Measurements from ENCODE around the gene RALGAPA2.

The RALGAPA2 gene

DNA sequence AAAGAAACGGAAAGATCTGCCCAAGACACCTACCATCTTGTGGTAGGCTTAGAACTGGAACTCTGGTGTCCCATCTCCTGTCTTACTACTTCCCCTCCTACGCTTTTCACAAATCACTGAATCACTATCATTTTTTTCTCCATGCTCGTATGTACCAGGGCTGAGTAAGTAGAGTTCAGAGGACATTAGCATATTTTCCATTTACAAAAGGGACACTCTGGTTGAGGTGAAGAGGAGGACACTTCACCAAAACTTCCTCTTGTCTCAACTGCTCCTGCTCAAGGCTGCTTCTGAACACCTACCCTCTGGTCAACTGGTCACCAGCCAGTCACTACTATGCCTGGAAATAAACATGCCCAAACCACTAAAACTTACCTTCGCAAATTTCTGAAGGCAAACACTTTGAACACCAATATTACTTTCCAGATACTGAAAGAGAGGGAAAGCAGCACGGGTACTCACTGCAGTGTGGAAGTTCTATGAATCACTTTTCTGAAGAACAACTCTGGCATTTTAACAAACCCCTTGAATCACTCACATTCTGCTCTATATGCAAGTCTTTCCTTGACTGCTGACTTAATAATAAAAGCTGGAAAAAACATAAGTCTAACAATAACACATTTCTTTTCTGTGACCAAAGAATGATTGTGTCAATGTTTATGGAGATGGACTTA, 221.2 kb downstream of the RALGAPA2 start:
- DNase-seq: no peak

GRCh38 chr20:20490673-20491072, 221.8 kb downstream of the RALGAPA2 start:
- no peak for DNase-seq

- no peak for DNase-seq
These were observed 222.6 kb downstream of the RALGAPA2 start for GRCh38 chr20:20489648-20490341.

GRCh38 chr20:20489054-20489453, 223.4 kb downstream of the RALGAPA2 start:
- DNase-seq: no peak

DNA sequence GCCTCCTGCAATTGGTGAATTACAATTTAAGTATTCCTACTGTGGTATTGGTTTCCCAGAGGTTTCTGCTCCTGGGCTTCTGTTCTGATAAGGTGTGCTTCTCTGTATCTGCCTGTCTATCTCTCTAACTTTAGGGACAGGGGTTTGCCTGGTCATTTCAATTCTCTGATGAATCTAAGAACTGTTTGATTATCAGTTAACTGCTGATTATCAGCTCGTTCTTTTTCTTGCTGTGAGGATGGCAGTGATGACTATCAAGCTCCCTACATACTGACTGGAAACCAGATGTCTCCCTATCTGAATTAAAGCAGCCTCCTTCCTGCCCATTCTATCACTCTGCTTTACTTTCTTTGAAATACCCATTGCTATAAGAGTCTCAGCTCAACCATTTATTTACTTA, 224.1 kb downstream of the RALGAPA2 start:
- no peak for DNase-seq

GRCh38 chr20:20487811-20488210, 224.6 kb downstream of the RALGAPA2 start:
- no peak for DNase-seq

DNA sequence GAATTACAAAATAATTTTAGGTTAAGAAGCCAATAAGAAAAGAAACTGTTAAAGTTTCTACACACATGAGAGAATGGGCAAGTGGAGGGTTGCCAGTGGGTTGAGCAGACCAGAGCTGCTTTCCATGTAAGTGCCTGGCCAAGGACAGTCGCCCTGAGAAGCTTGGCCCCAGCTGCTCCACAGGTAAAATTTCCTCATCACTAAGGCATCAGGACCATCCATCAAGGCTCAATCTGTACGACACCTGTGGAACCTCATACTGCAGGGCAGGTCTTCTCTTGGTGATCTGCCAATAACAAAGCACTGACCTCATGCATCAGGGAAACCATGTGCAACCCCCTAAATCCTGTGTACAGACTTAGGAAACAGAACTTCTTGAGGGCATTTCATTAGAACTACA, 229.1 kb downstream of the RALGAPA2 start:
- DNase-seq: no peak

GRCh38 chr20:20482453-20482852, 230.0 kb downstream of the RALGAPA2 start:
- DNase-seq: no peak

- DNase-seq: no peak
These were observed 231.8 kb downstream of the RALGAPA2 start for GRCh38 chr20:20480689-20481088.

DNA sequence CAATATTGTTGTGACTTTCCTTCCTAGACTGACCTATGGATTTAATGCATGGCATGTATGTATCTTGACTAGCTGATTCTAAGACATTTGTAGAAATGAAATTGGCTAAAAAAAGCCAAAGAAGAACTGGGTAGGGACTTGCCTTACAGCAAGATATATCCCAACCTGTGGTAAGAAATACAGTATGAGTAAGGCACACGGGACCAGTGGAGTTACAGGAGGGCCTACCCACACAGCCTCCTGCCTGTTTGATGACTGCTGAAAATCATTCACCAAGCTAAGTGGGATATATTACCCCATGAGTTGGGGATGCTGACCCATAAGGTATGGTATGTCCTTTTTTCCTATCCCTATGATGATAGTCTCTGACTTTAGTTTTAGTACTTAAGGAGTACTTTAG, 232.3 kb downstream of the RALGAPA2 start:
- DNase-seq: no peak

DNA sequence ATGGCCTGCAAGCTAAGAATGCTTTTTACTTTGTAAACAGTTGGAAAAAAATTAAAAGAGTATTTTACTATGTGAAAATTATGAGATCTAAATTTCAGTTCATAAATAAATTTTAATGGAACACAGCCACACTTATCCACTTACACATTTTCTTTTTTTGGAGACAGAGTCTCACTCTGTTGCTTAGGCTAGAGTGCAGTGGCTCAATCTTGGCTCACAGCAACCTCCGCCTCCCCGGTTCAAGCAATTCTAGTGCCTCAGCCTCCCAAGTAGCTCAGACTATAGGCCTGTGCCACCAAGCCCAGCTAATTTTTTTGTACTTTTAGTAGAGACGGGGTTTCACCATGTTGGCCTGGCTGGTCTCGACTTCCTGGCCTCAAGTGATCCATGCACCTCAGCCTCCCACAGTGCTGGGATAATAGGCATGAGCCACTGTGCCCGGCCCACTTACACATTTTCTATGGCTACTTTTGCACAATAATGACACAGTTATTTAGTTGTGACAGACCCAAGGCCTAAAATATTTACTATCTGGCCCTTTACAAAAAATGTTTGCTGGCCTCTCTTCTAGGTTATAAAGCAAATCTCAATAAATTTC, 234.9 kb downstream of the RALGAPA2 start:
- DNase-seq: no peak

DNA sequence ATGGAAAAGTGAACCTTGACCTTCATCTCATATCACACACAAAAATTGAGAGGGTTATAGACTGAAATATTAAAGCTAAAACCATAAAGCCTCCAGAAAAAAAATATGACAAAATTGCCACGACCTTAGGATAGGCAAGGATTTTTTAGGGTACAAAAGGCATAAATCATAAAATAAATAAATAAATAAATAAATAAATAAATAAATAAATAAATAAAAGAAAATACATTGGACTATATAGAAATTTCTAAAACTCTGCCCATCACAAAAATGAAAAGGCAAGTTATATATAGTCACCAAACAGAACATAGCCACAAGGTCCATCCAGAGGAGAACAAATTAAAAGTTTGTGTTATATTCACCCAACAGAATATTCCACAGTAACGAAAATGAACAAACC, 235.9 kb downstream of the RALGAPA2 start:
- no peak for DNase-seq

GRCh38 chr20:20473657-20474056, 238.8 kb downstream of the RALGAPA2 start:
- no peak for DNase-seq

DNA sequence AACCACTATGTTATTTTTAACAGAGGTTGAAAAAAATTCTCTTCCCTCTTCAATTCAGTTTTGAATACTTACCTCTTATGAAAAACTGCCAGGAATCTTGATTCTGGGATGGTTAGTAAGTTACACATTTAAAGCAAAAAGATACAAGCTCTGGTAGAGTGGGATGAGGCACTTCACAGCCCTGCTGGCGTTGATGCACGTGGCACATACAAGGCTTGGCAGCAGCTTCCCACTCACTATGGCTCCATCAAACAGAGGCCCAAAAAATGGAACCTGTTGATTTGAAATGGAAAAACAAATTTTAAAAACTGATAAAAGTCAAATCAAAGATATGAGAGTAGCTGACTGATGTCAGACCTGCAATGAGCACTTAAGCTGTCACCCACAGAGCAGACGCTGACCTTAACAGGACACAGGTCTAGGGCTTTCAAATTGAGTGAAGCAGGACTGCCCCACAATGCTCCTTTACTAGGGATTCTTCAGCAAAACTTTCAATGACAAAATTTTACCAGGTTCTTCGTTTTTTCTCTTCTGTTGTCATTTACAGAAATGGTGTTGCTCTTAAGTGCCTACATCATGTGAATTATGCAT, 239.7 kb downstream of the RALGAPA2 start:
- no peak for DNase-seq

DNA sequence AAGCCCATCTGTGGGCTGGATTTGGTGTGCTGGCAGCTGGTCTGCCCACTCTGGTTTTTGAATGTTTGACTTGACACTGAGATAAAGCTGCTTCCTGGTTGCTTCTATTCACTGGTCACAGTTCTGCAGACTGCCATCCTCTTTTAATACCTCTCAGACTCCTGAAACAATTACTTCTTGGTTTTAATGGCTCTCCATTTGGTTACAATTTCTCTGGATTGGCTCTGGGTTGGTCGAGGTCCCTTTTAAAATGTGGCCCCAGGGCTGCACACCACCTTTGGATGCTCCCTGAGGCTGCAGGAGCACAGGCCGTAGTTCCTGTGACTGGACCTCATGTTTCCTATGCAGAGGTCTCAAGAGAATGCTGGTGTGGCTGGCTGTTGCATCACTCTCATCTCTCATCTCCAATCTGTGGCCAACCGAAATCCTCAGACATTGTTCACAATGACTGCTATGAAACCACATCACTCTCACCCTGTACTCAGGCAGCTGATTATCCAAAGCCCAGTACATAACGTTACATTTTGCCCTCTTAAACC, 246.0 kb downstream of the RALGAPA2 start:
- no peak for DNase-seq

GRCh38 chr20:20465252-20465651, 247.2 kb downstream of the RALGAPA2 start:
- DNase-seq: no peak

GRCh38 chr20:20463933-20464374, 248.5 kb downstream of the RALGAPA2 start:
- no peak for DNase-seq

DNA sequence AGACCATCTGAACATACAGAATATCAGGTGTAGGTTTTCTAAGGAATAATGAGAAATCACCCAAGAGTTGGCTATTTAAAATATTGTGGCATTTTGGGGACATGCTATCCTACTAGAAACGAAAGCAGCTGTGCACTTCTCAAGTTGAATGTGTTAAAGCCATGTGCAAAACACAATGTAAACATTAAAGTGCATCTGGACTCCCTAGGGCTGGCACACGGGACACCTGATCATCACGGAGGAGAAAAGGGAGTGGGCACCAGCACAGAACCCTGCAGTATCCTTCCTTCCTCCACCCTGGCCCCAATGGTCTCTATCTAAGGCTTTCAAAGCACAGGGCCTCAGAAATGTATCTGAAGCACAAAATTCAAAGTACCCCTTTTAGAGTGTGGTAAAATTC, 250.3 kb downstream of the RALGAPA2 start:
- DNase-seq: no peak

GRCh38 chr20:20461551-20461950, 250.9 kb downstream of the RALGAPA2 start:
- no peak for DNase-seq

GRCh38 chr20:20459726-20460125, 252.7 kb downstream of the RALGAPA2 start:
- DNase-seq: no peak

- DNase-seq: no peak
These were observed 254.9 kb downstream of the RALGAPA2 start for GRCh38 chr20:20457392-20458126.

- no peak for DNase-seq
These were observed 255.7 kb downstream of the RALGAPA2 start for GRCh38 chr20:20456741-20457140.

DNA sequence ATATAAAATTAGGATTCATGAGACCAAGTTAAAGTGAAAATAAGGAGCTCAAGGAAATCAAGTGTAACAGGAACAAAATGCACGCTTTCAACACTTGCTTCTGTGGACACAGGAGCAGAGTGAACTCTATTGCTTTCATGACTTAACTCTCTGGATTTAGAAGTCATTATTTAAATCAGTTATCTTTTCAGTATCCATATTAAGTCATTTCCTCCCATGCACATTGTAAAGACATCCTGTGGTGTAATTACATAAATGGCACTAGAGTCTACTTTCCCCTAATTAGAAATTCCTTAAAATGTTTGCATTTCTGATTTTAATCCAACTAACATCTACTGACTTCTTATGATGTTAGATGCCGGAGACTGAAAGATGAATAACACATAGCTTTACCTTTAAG, 256.5 kb downstream of the RALGAPA2 start:
- no peak for DNase-seq
